Choroid plexus epithelial cell (primary cell): ENCODE results near the gene CENPU.

ENCODE experiments used
- DNase-seq: peaks from one replicate; pipeline ENCODE4 v3.0.0-alpha.2; 2010; ENCODE audit warnings: low read depth
- H3K4me3 ChIP-seq: 2 replicates; pipeline ENCODE4 v1.5.1; 2011; ENCODE audit warnings: low read depth, mild to moderate bottlenecking, control low read depth, low read length, moderate library complexity
- CTCF ChIP-seq: conservative IDR thresholded peaks from 2 replicates; pipeline ENCODE4 v1.5.1; 2011; ENCODE audit warnings: low read depth, mild to moderate bottlenecking, control low read depth, inconsistent platforms, low read length, moderate library complexity

Gene CENPU

GRCh38 chr4:184684491-184685189 lies 49.3 kb downstream of the CENPU start:
- no peak overlapping the region for H3K4me3 ChIP-seq
- peak; percentile 53 for DNase-seq

GRCh38 chr4:184681916-184682315 lies 52.0 kb downstream of the CENPU start:
- no peak for DNase-seq
- no peak for TF ChIP-seq CTCF
- H3K4me3 ChIP-seq = no peak overlapping the region

More at GRCh38 chr4:184684491-184685189, 49.3 kb downstream of the CENPU start:
- TF ChIP-seq CTCF = no peak

- TF ChIP-seq CTCF = no peak
- H3K4me3 ChIP-seq = no peak overlapping the region
- no peak for DNase-seq
Measured at GRCh38 chr4:184680698-184681097, 53.2 kb downstream of the CENPU start.

GRCh38 chr4:184675821-184676492 lies 57.9 kb downstream of the CENPU start:
- no peak overlapping the region for H3K4me3 ChIP-seq
- no peak for TF ChIP-seq CTCF
- DNase-seq = no peak

GRCh38 chr4:184675018-184675417 lies 58.9 kb downstream of the CENPU start:
- no peak for TF ChIP-seq CTCF
- DNase-seq = no peak
- H3K4me3 ChIP-seq = no peak overlapping the region

- no peak for DNase-seq
- no peak overlapping the region for H3K4me3 ChIP-seq
- no peak for TF ChIP-seq CTCF
Measured at GRCh38 chr4:184674011-184674410, 59.9 kb downstream of the CENPU start.

- H3K4me3 ChIP-seq = no peak overlapping the region
- DNase-seq = no peak
- TF ChIP-seq CTCF = no peak
Measured at GRCh38 chr4:184672741-184673140, 61.2 kb downstream of the CENPU start.
